Activated CD4-positive, alpha-beta T cell treated with anti-CD3 and anti-CD28 coated beads for 48 hours (primary cell): ENCODE data around the gene CCDC50.

Experiments
- DNase-seq: peaks from one replicate; pipeline ENCODE4 v3.0.0-alpha.2; 2020

CCDC50 gene

GRCh38 chr3:191381303-191381702 is 52.1 kb downstream of the CCDC50 start:
- no peak for DNase-seq

- no peak for DNase-seq
These were observed 53.5 kb downstream of the CCDC50 start for GRCh38 chr3:191382661-191383060.

GRCh38 chr3:191383124-191383523 is 53.9 kb downstream of the CCDC50 start:
- DNase-seq = no peak

GRCh38 chr3:191385101-191385500 is 55.9 kb downstream of the CCDC50 start:
- DNase-seq = no peak

GRCh38 chr3:191387441-191388077 is 58.4 kb downstream of the CCDC50 start:
- DNase-seq = no peak

- DNase-seq = no peak
These were observed 59.6 kb downstream of the CCDC50 start for GRCh38 chr3:191388823-191389222.

- DNase-seq = no peak
These were observed 61.4 kb downstream of the CCDC50 start for GRCh38 chr3:191390580-191390979.

- DNase-seq = no peak
These were observed 62.9 kb downstream of the CCDC50 start for GRCh38 chr3:191391861-191392808.

GRCh38 chr3:191393146-191393545 is 64.0 kb downstream of the CCDC50 start:
- no peak for DNase-seq

GRCh38 chr3:191397771-191398170 is 68.6 kb downstream of the CCDC50 start:
- DNase-seq = no peak

GRCh38 chr3:191398607-191399006 is 69.4 kb downstream of the CCDC50 start:
- no peak for DNase-seq

- no peak for DNase-seq
These were observed 70.7 kb downstream of the CCDC50 start for GRCh38 chr3:191399918-191400317.

- DNase-seq = no peak
These were observed 72.7 kb downstream of the CCDC50 start for GRCh38 chr3:191401775-191402357.

- no peak for DNase-seq
These were observed 80.7 kb downstream of the CCDC50 start for GRCh38 chr3:191409791-191410359.

GRCh38 chr3:191412759-191413158 is 83.6 kb downstream of the CCDC50 start:
- DNase-seq = no peak

- DNase-seq = no peak
These were observed 85.1 kb downstream of the CCDC50 start for GRCh38 chr3:191414286-191414685.

- DNase-seq = no peak
These were observed 85.5 kb downstream of the CCDC50 start for GRCh38 chr3:191414732-191415131.

- DNase-seq = no peak
These were observed 86.4 kb downstream of the CCDC50 start for GRCh38 chr3:191415566-191415965.

- DNase-seq = no peak
These were observed 88.2 kb downstream of the CCDC50 start for GRCh38 chr3:191417457-191417729.

GRCh38 chr3:191420771-191421170 is 91.6 kb downstream of the CCDC50 start:
- DNase-seq = no peak

- DNase-seq = no peak
These were observed 95.7 kb downstream of the CCDC50 start for GRCh38 chr3:191424881-191425280.

GRCh38 chr3:191425322-191425734 is 96.1 kb downstream of the CCDC50 start:
- DNase-seq = no peak

- no peak for DNase-seq
These were observed 97.1 kb downstream of the CCDC50 start for GRCh38 chr3:191426311-191426710.

- no peak for DNase-seq
These were observed 99.0 kb downstream of the CCDC50 start for GRCh38 chr3:191428177-191428576.
